GM18861 (cell line): ENCODE measurements around the gene UVSSA.

Experiments used
- ATAC-seq: cut with Tn5 transposase; IDR thresholded peaks from one replicate; pipeline ENCODE4 v1.9.1; 2021; ENCODE audit not compliant: unreplicated experiment

UVSSA gene

DNA sequence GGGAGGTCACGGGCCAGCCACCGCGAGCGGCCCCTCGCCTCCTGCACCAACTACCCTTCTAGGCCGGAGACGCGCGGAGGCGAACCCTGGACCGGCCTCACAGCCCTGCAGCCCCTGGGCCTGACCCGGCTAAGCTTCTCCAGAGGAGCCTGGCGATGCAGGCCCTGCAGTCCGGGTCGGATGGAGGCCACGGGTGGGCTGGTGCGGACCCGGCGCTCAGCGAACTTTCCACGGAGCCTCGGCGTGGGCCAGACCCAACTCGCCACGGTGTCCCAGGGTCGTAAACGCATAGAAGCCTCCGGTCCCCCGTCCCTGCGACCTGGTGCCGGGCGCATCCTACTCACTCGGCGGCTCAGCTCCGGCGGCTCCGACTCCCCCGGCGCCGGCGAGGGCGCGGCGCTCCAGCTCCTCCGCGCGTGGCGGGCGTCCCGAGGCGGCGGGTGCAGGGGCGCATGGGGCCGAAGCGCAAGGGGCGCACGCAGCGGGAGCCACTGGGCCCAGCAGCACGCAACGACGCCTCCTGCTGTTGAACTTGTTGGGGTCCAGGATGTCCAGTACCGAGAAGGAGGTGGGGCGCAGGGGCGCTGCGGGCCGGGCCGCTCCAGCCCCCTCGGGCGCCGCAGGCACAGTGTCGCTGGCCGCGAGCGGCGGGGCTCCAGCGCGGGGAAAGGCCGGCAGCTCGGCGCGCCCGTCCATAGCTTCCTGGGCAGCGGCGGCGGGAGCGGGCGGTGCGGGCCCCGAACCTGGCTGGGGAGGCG lies 58.8 kb downstream of the UVSSA start:
- ATAC-seq, result no peak

DNA sequence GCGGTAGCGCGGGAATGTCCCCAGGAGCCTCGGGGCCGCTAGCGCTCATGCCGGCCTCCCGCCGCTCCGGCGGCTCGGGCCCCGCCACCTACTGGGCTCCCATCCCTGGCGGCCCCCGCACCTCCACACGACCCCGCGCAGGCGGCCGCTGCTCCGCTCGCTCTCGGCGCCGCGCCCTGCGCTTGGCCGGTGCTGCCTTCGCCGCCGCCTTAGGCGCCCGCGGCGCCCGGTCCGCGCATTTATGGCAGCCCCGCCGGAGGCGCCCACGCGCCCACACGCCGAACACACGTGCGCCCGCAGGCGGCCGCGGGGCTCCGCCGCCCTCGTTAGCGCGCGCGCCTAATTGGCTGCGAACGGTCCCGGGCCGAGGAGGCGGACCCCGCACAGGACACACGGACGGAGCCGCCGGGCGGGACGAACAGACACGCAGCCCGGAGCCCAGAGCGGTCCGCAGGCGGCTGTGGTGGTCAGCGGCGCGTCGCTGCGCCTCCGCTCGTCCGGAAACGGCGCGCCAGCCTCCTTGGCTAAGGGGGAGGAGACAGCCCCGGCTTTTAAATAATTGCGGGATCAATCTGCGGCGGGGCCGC lies 59.5 kb downstream of the UVSSA start, which contains the start of gene NKX1-1:
NKX1-1 (minus strand) TSS at position 49 of the 587 bp plus-strand sequence; CDS start at position 49, 0 bp downstream.
- ATAC-seq, result no peak

DNA sequence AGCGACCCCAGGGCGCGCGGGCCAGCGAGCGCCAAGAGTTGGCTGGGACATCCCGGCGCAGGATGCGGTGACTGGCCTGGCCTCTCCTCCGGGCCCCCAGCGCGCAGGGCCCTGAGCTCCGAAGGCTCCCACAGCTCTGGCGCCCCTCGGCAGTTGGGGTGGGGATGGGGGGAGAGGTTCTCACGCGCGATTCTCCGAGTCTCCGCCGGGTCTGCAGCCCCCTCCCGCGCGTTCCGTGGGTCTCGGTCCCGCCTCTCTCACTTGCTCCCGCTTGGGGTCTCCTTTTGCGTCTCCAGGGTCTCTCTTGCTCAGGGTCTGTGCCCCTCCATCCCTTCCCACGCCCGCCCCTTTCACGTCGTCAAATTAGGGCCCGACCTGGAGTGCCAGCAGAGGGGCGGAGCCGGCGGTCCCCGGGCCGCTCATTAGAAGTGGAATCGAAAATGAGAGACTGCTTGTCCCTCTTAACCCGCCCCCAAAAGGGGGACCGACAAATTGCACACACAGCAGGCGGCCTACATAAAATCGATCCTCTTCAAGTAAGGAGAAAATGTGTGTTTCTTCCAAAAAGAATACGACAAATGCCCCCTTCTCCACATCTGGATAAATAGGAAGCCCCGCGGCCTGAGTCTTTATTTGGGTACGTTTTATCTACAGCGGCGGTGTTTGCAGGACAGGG lies 60.1 kb downstream of the UVSSA start:
- no peak for ATAC-seq

DNA sequence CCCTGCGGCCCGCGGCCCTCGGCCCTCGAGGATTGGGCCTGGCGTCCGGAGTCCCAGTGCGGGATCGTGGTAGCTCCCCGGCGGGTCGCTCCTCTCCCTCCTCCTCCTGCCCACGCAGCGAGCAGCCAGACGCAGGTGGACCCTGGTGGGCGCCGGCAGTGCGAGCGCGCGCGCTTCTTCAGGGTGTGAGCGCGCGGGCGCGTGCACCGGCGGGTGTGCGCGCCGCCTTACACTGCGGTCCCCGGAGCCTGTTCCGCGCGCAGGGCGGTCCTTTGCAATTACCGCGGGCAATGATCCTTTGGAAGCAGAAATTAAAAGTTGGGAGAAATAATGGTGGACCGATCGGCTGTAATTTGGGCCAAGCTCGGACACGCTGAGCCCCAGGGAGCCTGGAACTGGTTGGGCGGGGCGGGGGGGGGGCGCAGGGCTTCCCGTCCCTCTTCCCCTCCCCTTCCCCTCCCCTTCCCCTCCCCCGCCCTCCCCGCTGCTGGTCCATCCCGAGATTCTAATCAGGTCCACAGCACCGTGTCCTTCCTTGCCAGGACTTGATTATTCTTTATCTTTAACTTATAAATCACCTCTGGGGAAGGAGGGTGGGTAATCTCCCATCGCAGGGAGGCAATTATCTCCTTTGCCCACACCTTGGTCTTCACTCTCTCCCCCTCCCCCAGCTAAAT lies 60.8 kb downstream of the UVSSA start:
- ATAC-seq, result no peak

DNA sequence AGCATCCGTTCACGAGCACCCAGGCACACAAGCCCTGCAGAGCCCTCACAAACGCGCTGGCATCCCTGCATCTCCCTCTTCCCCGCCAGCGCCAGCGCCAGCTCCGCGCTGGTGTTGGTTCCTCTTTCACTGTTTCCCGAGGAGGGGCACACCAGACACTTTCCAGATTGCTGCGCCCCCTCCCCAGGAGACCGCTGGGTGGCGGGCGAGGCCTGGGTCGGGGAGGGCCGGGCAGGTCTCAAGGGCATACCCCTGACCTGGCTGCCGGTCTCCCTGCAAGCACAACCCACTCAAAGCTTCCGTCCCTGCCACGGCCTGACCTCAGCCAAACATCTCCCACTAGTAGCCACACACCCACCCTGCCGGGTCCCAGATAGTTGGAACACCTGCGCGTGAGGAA lies 61.4 kb downstream of the UVSSA start:
- no peak for ATAC-seq

DNA sequence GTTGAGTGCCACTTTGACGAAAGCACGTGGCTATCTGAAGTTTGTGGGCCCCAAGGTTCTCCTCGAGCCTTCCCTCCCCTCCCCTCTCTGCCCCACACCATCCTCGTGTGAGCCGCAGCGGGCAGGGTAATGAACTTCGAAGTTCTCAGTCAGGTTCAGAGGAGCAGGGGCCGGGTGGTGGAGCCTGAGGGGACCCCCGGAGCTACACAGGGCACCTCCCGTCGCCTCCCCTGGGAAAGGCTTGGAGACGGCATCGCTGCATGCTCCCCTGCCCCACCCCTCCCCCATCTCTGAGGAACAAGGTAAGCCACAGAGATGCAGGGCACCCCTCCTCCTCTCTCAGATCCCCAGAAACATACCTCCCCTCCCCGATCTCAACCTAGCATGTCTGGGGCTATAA lies 62.1 kb downstream of the UVSSA start:
- no peak for ATAC-seq

DNA sequence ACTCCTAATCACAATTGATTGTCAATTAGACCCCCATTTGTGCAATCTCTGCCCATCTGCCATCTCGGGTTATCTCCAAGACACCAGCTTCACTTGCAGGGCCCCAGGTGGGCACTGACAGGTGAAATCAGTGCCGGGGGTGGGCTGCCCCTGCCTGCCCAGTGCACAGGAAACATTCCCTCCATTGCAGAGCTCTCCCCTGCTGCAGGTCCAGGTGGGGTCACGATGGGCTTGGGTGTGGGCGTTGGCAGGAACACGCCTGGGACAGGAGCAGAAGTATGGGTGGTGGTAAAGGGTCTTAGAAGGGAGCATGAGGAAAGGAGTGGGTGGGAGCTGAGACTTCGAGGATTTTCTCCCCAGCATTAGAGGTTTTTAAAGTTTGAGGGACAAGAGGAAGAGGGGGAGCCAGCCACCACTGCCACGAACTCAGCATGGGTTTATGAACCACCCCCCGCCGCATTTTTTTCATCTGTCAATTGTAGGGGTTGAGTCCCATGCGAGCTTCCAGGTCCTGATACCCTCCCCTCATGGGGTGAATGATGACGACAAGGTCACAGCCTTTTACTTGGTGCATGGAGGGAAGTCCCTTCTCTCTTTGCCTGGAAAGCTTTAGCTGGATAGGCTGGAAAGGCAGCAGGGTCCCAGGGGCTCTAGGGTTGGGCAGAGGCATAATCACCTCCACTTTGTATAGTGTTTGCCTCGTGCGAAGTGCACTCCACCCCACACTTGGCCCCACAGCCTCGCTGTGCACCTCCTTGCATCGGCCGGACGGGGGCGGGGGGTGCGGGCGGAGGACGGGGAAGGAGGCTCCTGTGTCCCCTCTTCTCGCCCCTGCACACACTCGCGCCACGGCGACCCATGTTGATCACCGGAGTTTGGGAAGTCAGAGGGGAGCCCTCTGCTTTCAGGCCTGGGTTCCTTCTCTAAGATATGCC lies 62.8 kb downstream of the UVSSA start:
- no peak for ATAC-seq

DNA sequence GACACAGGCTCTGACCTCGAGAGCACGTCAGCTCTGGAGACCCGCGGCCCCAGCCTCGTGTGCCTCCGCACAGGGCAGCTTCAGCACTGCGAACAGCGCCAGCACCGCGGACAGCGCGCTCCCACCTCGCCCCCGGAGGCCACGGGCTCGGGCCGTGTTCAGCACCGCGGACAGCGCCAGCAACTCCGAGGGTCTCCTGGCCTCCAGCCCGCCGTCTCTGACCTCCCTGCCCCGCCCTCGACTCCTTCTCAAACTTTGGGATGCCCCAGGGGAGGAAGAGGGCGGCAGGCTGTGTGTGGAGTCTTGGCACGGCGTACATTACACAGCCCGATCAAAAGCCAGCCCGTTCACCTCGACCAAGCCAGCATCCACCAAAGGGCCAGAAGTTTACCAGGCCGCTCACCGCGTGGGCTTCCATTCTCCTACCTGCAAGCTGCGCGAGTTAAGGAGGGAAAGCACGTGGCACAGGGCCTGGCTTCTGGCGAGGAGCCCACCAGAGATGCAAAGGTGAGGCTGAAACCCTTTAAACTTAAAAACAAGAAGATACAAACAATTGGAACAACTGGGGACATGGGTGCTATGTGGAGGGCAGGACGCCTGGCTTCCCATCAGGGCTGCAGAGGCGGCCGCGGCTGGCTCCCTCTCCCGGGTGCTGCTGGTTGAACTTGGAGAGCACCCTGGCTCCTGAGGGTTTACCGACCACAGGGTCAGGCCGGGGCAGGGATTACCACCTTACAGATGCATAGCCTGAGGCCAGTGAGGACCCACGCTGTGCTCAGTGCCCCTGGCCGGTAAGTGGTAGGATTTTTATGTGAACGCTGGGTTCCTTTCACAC lies 63.7 kb downstream of the UVSSA start:
- no peak for ATAC-seq

DNA sequence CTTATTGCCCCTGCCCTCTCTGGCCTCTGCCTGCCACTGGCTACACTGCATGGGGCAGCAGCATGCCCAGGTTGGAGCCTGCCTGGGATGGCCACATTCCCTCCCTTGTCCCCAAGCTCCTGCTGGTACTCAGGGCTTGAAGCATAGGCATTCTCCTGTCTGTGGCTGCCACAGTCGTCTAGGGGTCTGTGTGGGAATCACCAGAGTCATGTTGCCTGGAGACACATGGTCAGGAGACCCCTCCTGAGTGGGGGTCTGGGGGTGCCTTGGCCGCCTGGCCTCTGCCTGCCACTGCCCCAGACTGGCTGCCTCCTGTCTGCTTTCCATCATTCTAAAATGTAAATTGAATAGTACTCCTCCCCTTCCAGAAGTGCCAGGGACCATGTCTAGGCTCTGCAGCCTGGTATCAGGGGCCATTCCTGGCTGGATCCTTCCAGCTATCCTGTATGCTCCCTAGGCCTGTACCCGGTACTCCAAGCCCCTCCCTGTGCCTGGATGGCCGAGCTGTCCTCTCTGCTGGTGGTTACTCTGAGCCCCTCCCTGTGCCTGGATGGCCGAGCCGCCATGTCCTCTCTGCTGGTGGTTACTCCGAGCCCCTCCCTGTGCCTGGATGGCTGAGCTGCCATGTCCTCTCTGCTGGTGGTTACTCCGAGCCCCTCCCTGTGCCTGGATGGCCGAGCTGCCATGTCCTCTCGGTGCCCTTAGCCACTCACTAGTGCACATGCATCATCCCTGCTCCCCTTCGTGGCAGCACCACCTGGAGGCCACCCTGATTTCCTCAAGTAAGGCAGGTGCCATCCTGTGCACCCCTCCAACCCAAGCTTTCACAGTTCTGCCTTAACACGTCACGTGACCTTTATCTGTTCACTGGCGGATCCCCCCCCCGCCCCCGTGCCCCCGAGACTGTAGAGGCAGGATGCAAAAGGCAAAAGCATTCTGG lies 64.7 kb downstream of the UVSSA start:
- no peak for ATAC-seq

DNA sequence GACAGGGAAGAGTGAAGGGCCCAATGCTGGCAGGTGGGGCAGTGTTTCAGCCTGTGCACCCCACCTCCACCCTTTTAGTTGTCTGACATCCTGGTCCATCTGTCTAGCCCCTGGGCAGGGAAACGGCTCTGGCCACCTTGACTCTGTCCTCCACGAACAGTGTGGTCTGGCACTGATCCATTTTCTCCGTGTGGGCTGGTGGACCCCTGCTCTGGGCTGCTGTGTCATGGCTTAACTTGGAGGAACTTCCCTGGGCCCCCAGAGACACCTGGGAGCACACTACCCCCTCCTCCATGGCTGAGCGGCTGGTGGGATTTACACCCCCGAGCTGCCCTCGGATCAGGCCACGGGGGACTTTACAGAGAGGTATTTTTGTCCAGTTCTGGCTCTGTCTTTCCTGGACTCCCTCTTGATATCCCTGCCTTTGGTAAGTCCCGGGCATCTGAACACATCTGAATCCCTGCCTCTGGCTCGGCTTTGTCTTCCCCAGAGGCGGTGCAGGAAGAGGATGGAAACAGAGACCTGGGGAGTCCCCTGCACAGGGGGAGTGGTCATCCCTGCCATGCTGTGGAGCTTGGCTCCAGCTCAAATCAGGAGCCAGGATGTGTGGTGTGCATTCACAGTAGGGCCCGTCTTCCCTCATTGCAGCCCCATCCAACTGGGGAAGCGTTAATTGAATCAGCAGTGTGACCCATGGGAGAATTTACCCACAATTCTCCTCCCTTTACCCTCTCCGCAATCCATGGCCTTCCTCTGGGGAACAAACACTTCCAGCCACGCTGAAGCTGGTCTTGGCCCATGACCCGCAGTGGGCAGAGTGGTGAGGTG lies 65.6 kb downstream of the UVSSA start:
- no peak for ATAC-seq

DNA sequence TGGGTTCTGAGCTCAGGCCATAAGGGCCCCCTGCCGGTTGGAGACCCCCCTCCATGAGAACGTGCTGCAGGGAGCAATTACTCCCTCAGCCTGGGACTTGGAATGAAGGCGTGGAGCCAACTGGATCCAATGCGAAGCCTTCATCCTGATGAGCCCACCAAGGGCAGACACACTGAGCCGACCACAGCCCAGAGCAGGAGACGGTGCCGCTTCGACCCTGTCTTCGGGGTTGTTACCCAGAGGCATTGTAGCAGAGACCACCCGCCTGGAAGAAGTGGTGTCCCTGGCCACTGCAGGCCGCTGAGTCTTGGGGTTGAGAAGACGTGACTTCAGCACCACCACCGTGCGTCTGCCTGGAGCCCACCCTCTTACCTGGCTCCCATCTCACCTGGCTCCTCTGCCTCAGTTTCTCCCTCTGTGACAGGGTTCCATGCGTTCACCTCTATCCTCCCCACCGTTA lies 66.2 kb downstream of the UVSSA start:
- no peak for ATAC-seq

DNA sequence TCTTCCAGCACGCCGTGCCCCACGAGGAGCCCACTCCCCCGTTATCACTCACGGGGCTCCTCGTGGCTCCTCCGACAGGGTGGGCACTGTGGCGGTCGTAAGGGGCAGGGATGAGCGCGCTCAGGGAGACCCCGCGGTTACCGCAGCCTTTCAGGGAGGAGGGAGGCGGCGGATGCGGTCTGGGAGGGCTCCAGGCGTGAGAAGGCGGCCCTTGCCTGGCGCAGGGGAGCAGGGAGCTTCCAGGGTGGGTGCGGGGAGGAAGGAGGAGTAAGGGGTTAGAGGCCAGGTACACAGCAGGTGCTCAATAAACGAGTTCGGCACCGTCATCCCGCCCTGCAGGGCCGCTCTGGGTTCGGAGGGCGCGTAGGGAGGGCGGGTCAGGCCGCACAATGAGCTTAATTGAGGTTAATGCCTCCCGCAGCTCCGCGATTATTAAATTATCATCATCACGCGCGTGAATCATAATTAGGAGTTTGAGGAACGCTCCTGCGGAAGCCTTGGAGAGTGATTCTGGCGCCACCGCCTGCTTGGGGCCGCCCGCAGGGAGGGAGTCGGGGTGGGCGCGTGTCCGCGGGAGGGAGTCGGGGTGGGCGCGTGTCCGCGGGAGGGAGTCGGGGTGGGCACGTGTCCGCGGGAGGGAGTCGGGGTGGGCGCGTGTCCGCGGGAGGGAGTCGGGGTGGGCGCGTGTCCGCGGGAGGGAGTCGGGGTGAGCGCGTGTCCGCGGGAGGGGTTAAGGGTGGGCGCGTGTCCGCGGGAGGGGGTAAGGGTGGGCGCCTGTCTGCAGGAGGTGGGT lies 66.9 kb downstream of the UVSSA start:
- no peak for ATAC-seq

DNA sequence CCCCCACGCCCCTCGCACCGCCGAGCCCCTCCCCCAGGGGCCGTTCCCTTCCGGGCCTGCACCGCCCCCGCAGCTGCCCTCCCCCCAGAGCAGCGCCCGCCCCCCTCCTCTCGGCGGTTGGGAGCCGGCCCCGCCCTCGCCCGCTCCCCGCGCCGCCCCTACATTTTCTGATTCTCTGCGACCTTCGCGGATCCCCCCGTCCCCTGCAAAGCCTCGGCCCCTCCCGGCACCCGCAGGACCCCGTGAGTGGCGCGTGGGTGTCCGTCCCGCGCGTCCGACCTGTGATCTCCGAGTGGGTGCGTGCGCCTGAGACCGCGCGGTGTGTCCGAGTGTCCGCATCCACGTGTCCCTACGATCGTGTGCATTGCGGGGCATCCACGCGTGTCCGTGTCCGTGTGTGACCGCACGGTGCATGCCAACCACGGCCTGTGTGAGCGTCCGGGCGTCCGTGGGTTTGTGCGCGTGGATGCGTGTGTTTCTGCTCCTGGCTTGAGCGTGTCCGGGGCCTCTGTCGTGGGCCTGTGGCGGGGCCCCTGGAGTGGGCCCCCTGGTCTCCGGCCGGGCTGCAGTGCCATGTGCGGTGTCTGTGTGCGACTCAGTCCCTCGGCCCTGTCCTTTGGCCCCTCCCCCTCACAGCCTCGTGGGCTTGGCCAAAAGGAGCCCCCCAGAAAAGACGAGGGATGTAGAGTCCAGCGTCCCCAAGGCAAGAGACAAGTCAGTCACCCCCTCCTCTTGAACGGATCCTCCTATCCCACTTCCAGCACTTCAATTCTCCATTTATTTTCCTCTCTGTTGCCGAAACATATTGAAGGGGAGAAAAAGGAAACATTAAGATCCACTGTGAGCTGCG lies 68.0 kb downstream of the UVSSA start:
- no peak for ATAC-seq

DNA sequence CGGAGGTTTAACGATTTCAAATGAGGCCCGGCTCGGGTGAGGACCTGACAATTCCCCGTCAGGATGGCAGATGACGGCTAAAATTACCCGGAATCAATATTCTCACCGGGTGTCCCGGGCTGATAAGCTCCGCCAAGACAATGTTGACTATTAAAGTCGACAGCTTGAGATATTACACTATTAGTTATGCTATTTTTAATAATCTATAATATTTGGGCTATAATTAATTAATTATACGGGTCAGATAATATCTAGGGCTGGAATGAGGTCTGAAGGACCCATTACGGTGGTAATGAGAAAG lies 68.6 kb downstream of the UVSSA start:
- ATAC-seq, result no peak

DNA sequence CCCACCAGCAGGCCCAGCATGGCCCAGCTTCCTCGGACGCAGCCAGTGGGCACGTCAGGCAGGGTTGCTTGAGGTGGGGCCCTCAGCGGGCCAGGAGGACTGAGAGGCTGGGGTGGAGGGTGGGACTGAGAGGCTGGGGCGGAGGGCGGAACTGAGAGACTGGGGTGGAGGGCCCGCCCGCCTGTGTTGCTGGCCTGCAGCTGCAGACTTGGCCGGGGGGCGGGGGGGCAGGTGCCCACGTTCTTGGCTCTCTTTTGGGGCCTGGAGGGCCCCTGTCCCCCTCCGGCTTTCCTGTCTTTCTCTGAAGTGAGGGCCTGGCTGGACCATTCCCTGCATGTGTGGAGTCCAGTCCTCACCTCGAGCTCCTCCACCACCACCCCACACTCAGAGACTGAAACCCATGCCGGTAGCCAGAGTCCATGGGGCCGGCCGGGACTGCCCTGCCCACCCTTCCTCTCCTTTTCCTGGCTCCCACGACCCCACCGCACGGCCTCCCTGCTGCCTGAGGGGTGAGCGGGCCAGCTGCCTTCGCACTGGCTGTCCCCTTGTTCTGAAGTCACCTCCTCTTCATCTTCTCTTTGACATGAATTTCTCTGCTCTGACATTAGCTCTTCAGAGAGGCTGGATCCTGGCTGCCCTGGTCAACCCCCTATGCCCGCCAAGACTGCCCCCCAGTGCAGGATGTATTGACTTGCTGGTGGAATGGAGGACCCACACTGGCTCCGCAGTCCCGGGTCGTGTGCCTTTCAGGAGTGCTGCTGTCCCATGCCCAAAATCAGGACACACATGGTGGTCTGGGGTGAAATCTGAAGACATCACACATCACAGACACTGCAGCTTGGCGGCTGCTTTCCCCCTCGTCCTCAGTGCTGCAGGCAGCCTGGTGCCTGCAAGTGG lies 69.3 kb downstream of the UVSSA start:
- no peak for ATAC-seq
